Mesendoderm (in vitro differentiated cells): Measurements from ENCODE around the gene TRAPPC10.

Experiments used
- DNase-seq: peaks from one replicate; pipeline ENCODE4 v3.0.0; 2013
- H2AK5ac ChIP-seq: 2 replicates; pipeline ENCODE4 v1.6.1; 2013; ENCODE audit warnings: low read length, inconsistent platforms
- H2BK120ac ChIP-seq: 2 replicates; pipeline ENCODE4 v1.6.1; 2013; ENCODE audit warnings: low read depth, mild to moderate bottlenecking, low read length, moderate library complexity, mixed read lengths
- H2BK15ac ChIP-seq: replicated peaks from 2 replicates; pipeline ENCODE4 v1.6.1; 2013; ENCODE audit warnings: low read depth, mild to moderate bottlenecking, moderate library complexity
- H2BK5ac ChIP-seq: 2 replicates; pipeline ENCODE4 v1.6.1; 2013; ENCODE audit warnings: low read length, inconsistent platforms
- H3K18ac ChIP-seq: 2 replicates; pipeline ENCODE4 v1.6.1; 2013; ENCODE audit warnings: mild to moderate bottlenecking, low read length, mixed read lengths
- H3K23ac ChIP-seq: one replicate; pipeline ENCODE4 v1.6.1; 2013; ENCODE audit warnings: low read length
- H3K27ac ChIP-seq: 2 replicates; pipeline ENCODE4 v1.5.1; 2013; ENCODE audit warnings: low read depth, mild to moderate bottlenecking, inconsistent platforms, low read length, moderate library complexity
- H3K27me3 ChIP-seq: 2 replicates; pipeline ENCODE4 v1.6.1; 2013; ENCODE audit warnings: low read length, control low read depth, mild to moderate bottlenecking, inconsistent platforms; ENCODE audit not compliant: insufficient read depth, poor library complexity
- H3K36me3 ChIP-seq: 2 replicates; pipeline ENCODE4 v1.6.1; 2013; ENCODE audit warnings: low read length, inconsistent platforms; ENCODE audit not compliant: control insufficient read depth, insufficient read depth
- H3K4ac ChIP-seq: one replicate; pipeline ENCODE4 v1.6.1; 2013; ENCODE audit warnings: low read depth, mild to moderate bottlenecking, low read length, moderate library complexity
- H3K4me1 ChIP-seq: 2 replicates; pipeline ENCODE4 v1.6.1; 2013; ENCODE audit warnings: low read depth, low read length, inconsistent platforms; ENCODE audit not compliant: control insufficient read depth
- H3K4me2 ChIP-seq: 2 replicates; pipeline ENCODE4 v1.6.1; 2013; ENCODE audit warnings: low read length
- H3K4me3 ChIP-seq: 2 replicates; pipeline ENCODE4 v1.5.1; 2013; ENCODE audit warnings: mild to moderate bottlenecking, low read length
- H3K56ac ChIP-seq: one replicate; pipeline ENCODE4 v1.6.1; 2013; ENCODE audit warnings: low read length
- H3K79me1 ChIP-seq: 2 replicates; pipeline ENCODE4 v1.6.1; 2013; ENCODE audit warnings: low read length, inconsistent platforms
- H3K79me2 ChIP-seq: 2 replicates; pipeline ENCODE4 v1.6.1; 2013; ENCODE audit warnings: mild to moderate bottlenecking, low read length; ENCODE audit not compliant: control insufficient read depth, insufficient read depth
- H3K9ac ChIP-seq: 2 replicates; pipeline ENCODE4 v1.6.1; 2013; ENCODE audit warnings: low read length, inconsistent platforms
- H4K5ac ChIP-seq: one replicate; pipeline ENCODE4 v1.6.1; 2013; ENCODE audit warnings: low read length
- H4K8ac ChIP-seq: one replicate; pipeline ENCODE4 v1.6.1; 2013; ENCODE audit warnings: low read depth, mild to moderate bottlenecking, control low read depth, low read length, moderate library complexity
- WGBS: extraction: QIAGEN DNeasy Blood & Tissue Kit; methylation state at CpG from one replicate; pipeline ENCODE4 v1.1.7; 2013; ENCODE audit warnings: low lambda C conversion rate, missing lambda C conversion rate; ENCODE audit not compliant: insufficient coverage; ENCODE audit errors: extremely low coverage; 5-methylcytosine and 5-hydroxymethylcytosine counted together

The TRAPPC10 gene

GRCh38 chr21:44017601-44018000 lies 5.5 kb downstream of the TRAPPC10 start:
- no peak overlapping the region for H3K18ac ChIP-seq
- peaks cover 1% of the 10 kb centered on the region for H3K4me1 ChIP-seq
- no peak overlapping the region for H2BK120ac ChIP-seq
- no peak overlapping the region for H4K8ac ChIP-seq
- no peak overlapping the region for H3K4me3 ChIP-seq
- no peak overlapping the region for H3K9ac ChIP-seq
- H3K4ac ChIP-seq = no peak overlapping the region
- H2BK5ac ChIP-seq = no peak overlapping the region
- no peak overlapping the region for H3K23ac ChIP-seq
- no peaks in the 10 kb centered on the region for H3K36me3 ChIP-seq
- peaks cover 20% of the 10 kb centered on the region for H3K79me1 ChIP-seq
- no peak for DNase-seq
- H3K4me2 ChIP-seq = no peak overlapping the region
- H3K56ac ChIP-seq = no peak overlapping the region
- no peak overlapping the region for H2BK15ac ChIP-seq
- no CpG with 5 or more reads among the region's 9 CpGs for WGBS
- no peak overlapping the region for H2AK5ac ChIP-seq
- H3K27ac ChIP-seq = no peak overlapping the region
- H3K79me2 ChIP-seq = peaks cover 74% of the 10 kb centered on the region
- no peaks in the 10 kb centered on the region for H3K27me3 ChIP-seq
- H4K5ac ChIP-seq = no peak overlapping the region

- H3K4ac ChIP-seq = no peak overlapping the region
- H2BK15ac ChIP-seq = no peak overlapping the region
- WGBS = no CpG with 5 or more reads among the region's 5 CpGs
- H3K23ac ChIP-seq = no peak overlapping the region
- H3K79me1 ChIP-seq = peaks cover 20% of the 10 kb centered on the region
- H4K5ac ChIP-seq = no peak overlapping the region
- H2AK5ac ChIP-seq = no peak overlapping the region
- no peak overlapping the region for H3K4me2 ChIP-seq
- H3K18ac ChIP-seq = no peak overlapping the region
- H3K4me1 ChIP-seq = peaks cover 1% of the 10 kb centered on the region
- no peak for DNase-seq
- peaks cover 73% of the 10 kb centered on the region for H3K79me2 ChIP-seq
- H2BK5ac ChIP-seq = no peak overlapping the region
- no peak overlapping the region for H3K4me3 ChIP-seq
- no peaks in the 10 kb centered on the region for H3K27me3 ChIP-seq
- no peak overlapping the region for H3K56ac ChIP-seq
- H3K36me3 ChIP-seq = no peaks in the 10 kb centered on the region
- no peak overlapping the region for H3K9ac ChIP-seq
- H3K27ac ChIP-seq = no peak overlapping the region
- no peak overlapping the region for H4K8ac ChIP-seq
- no peak overlapping the region for H2BK120ac ChIP-seq
Measured at GRCh38 chr21:44018127-44018526, 6.0 kb downstream of the TRAPPC10 start.

DNA sequence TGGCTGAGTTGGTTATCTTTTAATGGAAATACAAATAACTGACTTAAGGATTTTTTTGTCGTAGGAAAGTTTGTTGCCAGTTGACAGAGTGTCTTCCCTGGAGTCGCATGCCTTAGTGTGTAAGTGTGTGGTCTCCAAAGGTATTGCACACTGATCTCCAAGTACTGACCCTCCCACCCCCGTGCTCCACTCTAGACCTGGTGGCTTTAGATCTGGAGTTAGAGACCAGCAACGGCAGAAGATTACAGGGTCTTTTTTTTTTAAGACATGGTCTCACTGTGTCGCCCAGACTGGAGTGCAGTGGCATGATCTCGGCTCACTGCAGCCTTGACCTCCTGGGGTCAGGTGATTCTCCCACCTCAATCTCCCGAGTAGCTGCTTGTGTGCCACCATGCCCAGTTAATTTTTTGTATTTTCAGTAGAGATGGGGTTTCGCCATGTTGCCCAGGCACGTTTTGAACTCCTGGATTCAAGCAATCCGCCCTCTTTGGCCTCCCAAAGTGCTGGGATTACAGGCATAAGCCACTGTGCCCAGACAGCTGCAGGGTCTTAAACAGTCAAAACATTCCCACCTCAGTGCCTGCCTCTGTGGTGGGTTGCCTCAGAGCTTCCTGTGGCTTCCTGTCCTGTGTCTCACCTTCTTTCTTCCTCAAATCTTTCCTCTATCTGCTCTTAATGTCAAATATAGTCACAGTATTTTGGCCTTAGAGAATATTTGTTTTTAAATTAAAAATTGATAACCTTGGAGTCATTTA lies 6.9 kb downstream of the TRAPPC10 start:
- Histone ChIP-seq H4K8ac (no peak overlapping the region), H3K79me2 (peaks cover 72% of the 10 kb centered on the region), H2AK5ac (no peak overlapping the region), H3K4me1 (no peaks in the 10 kb centered on the region), H2BK120ac (no peak overlapping the region), H3K4me2 (no peak overlapping the region), H4K5ac (no peak overlapping the region), H3K79me1 (peaks cover 15% of the 10 kb centered on the region), H3K56ac (no peak overlapping the region), H3K9ac (no peak overlapping the region), H2BK5ac (no peak overlapping the region), H3K23ac (no peak overlapping the region), H3K4me3 (no peak overlapping the region), H3K36me3 (no peaks in the 10 kb centered on the region), H2BK15ac (no peak overlapping the region), H3K4ac (no peak overlapping the region), H3K27ac (no peak overlapping the region), H3K18ac (no peak overlapping the region), H3K27me3 (no peaks in the 10 kb centered on the region)
- no peak for DNase-seq
- WGBS = no CpG with 5 or more reads among the region's 10 CpGs

DNA sequence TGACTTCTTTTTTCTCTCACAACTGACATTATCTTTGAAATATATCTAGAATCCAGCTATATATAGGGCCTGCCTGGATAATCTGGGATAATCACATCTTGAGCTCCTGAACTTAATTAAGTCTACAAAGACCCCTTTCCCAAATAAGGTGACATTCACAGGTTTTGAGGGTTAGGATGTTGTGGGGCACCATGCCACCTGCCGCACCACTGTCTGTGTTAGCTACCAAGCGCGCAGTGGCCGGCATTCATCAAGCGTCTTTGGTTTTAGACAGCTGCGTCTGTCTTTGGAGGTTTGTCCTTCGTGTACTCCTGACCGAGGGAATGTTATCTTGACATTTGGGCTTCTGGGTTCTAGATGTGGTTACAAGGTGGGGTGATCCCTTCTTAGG lies 7.5 kb downstream of the TRAPPC10 start:
- H3K4me3 ChIP-seq = no peak overlapping the region
- no peak overlapping the region for H2AK5ac ChIP-seq
- no peak overlapping the region for H4K5ac ChIP-seq
- WGBS = no CpG with 5 or more reads among the region's 8 CpGs
- no peak overlapping the region for H2BK5ac ChIP-seq
- no peaks in the 10 kb centered on the region for H3K27me3 ChIP-seq
- no peak overlapping the region for H3K56ac ChIP-seq
- no peak overlapping the region for H3K4ac ChIP-seq
- DNase-seq = no peak
- no peak overlapping the region for H2BK120ac ChIP-seq
- peaks cover 17% of the 10 kb centered on the region for H3K79me1 ChIP-seq
- H3K36me3 ChIP-seq = no peaks in the 10 kb centered on the region
- H4K8ac ChIP-seq = no peak overlapping the region
- H2BK15ac ChIP-seq = no peak overlapping the region
- no peak overlapping the region for H3K9ac ChIP-seq
- H3K4me2 ChIP-seq = no peak overlapping the region
- H3K23ac ChIP-seq = no peak overlapping the region
- H3K79me2 ChIP-seq = peaks cover 71% of the 10 kb centered on the region
- no peak overlapping the region for H3K18ac ChIP-seq
- H3K4me1 ChIP-seq = no peaks in the 10 kb centered on the region
- no peak overlapping the region for H3K27ac ChIP-seq

DNA sequence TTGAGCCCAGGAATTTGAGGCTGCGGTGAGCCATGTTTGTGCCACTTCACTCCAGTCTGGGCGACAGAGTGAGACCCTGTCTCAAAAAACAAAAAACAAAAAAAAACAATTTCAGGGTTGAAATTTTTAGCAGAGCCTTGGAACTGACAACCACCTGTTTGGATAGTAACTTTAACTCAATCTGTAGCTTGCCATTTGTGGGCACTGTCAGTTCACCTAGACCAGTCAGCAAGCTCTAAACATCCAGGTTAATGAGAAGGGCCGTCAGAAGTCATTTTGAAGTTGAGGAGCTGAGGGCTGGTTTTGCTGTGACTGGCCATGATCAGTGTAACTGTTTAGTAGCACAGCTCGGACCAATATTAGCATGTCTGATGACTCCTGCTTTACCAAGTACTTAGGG lies 8.4 kb downstream of the TRAPPC10 start:
- Histone ChIP-seq H4K8ac (no peak overlapping the region), H2BK5ac (no peak overlapping the region), H3K56ac (no peak overlapping the region), H3K4ac (no peak overlapping the region), H3K79me1 (peaks cover 22% of the 10 kb centered on the region), H3K36me3 (no peaks in the 10 kb centered on the region), H3K27me3 (no peaks in the 10 kb centered on the region), H3K79me2 (peaks cover 73% of the 10 kb centered on the region), H4K5ac (no peak overlapping the region), H2AK5ac (no peak overlapping the region), H2BK15ac (no peak overlapping the region), H3K4me1 (no peaks in the 10 kb centered on the region), H3K23ac (no peak overlapping the region), H3K27ac (no peak overlapping the region), H2BK120ac (no peak overlapping the region), H3K9ac (no peak overlapping the region), H3K4me2 (no peak overlapping the region), H3K4me3 (no peak overlapping the region), H3K18ac (no peak overlapping the region)
- no CpG with 5 or more reads among the region's 4 CpGs for WGBS
- no peak for DNase-seq

DNA sequence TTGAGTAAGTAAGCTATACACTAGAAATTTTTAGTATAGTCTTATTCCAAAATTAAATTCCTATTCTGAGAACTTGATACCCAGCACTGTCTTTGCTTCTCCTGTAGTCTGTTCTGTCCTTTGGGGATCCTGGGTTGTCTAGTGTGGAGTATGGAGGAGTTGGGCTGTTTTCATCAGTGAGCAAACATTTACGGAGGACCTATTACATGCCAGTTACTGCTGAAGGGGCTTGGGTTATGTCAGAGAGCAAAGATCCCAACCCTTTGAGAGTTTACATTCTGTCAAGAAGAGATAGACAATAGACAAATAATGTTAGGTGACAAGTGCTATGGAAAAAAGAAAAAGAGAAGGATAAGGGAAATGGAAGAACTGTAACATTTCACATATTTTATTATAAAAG lies 9.0 kb downstream of the TRAPPC10 start:
- Histone ChIP-seq H3K4me3 (no peak overlapping the region), H3K4me1 (peaks cover 2% of the 10 kb centered on the region), H3K23ac (no peak overlapping the region), H3K18ac (no peak overlapping the region), H2BK15ac (no peak overlapping the region), H3K79me2 (peaks cover 73% of the 10 kb centered on the region), H2AK5ac (no peak overlapping the region), H3K4ac (no peak overlapping the region), H3K27ac (no peak overlapping the region), H3K4me2 (no peak overlapping the region), H4K8ac (no peak overlapping the region), H3K56ac (no peak overlapping the region), H3K9ac (no peak overlapping the region), H2BK120ac (no peak overlapping the region), H3K79me1 (peaks cover 22% of the 10 kb centered on the region), H3K36me3 (no peaks in the 10 kb centered on the region), H3K27me3 (no peaks in the 10 kb centered on the region), H2BK5ac (no peak overlapping the region), H4K5ac (no peak overlapping the region)
- DNase-seq = no peak
- WGBS = no CpG with 5 or more reads among the region's 1 CpG
